Raji (cell line): ENCODE data around the gene G0S2.

Experiments used
- POLR2A ChIP-seq: IDR thresholded peaks from 2 replicates; pipeline ENCODE4 v1.6.1; 2011; ENCODE audit warnings: low read depth, low read length, control low read depth; ENCODE audit not compliant: insufficient read depth

G0S2 gene, protein sequence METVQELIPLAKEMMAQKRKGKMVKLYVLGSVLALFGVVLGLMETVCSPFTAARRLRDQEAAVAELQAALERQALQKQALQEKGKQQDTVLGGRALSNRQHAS

DNA sequence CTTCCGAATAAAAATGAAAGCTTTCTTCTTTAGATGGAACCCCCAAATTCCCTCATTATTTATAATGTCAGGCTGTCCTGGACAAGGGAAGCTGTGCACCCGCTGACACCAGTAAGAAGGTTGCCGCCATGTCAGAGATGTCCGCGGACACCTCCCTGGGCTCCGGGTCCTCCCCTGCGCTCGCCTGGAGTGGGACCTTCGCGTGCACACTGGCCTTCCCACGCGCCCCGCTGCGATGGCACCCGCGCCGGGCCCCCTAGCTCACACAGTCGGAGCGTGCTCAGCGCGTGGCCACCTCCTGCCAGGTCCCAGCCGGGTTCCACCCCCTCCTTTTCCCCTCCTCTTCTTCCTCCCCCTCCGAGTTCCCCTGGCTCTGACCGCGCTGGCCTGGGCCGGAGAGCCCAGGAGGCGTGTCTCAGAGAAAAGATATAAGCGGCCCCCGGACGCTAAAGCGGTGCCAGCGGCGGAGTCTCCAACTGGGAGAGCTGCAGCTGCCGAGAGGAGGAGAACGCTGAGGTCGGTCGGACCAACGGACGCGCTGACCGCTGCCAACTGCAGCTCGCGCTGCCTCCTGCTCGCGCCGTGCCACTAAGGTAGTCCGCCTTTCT, at the start of gene G0S2:
Gene G0S2 (plus strand): TSS at position 456 of the 608 bp plus-strand sequence. CDS start 273 bp downstream, outside the sequence.
- no peak for TF ChIP-seq POLR2A

DNA sequence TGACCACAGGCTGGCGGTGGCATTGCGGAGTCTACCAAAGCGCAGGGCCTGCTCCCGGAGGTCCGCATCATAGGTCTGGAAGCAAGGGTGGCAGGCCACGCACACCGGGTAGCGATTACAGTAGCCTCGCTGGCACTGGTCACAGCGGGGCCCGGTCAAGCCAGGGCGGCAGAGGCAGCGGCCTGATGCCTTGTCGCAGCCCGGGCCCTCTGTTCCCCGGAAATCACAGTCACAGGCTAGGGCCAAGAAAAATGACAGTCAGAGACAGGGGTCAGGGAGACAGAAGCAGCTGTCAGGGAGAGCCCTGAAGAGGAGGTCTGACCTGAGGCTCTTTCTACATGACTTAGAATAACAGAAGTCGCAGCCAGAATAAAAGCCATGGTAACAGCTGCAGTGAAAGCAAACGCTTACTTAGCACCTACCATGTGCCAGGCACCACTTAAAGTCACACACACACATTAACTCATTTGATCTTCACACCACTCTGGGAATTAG, 49.4 kb upstream of the G0S2 start:
- no peak for TF ChIP-seq POLR2A

GRCh38 chr1:209626346-209627026, 48.7 kb upstream of the G0S2 start:
- no peak for TF ChIP-seq POLR2A

- no peak for TF ChIP-seq POLR2A
Measured at GRCh38 chr1:209627027-209627731, 48.0 kb upstream of the G0S2 start.

DNA sequence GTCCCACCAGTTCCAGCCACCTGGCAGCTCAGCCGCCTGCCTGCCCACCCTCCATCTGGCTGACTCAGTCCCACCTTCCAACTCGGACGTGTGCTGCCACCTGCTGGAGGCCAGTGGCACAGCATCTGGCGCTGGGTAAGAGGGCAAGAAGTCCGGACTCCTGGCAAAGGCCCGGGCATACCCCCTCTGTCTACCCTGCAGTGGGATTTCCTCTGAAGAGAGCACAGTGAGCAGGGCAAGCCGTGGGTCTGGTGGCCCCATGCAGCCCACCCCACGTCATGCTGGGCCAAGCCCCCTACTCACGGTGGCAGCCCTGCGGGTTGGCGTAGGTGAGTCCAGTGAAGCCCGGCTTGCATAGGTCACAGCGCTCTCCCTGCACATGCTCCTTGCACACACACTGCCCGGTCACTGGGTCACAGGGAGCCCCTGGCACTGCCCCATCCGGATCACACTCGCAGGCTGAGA, 47.4 kb upstream of the G0S2 start:
- TF ChIP-seq POLR2A = no peak

- no peak for TF ChIP-seq POLR2A
Measured at GRCh38 chr1:209628618-209629299, 46.5 kb upstream of the G0S2 start.

DNA sequence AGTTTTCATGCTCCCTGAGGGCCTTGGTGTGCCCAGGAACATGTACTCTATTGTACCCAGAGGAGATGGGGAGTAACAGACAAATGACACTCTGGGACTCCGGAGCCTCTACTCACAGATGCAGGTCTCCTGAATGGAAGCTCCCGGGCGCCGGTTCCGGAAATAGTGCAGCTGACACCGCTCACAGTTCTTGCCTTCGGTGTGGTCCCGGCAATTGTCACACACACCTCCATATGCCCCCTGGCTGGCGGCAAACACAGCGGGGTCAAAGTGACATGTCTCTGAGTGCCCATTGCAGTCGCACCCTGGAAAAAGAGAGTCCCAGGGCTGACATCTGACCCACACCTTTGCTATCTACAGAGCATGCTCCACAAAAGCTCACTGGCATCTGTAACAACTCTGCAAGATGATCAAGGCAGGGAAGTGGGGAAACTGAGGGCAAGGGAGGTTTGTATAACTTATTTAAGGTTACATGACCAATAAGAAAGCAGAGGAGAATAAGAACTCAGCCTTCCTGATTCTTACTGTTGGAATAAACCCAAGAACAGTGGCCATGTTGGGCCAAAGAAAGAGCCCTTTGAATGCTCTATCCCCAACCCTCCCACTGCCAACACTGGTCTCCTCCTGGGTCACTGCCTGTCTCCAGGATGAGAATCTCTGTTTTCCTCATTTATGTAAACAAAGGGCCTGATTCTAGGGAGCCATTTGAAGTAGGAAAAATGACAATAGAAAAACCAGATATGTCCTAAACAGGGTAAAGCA, 45.4 kb upstream of the G0S2 start:
- TF ChIP-seq POLR2A = no peak

GRCh38 chr1:209630383-209631225, 44.6 kb upstream of the G0S2 start:
- TF ChIP-seq POLR2A = no peak

DNA sequence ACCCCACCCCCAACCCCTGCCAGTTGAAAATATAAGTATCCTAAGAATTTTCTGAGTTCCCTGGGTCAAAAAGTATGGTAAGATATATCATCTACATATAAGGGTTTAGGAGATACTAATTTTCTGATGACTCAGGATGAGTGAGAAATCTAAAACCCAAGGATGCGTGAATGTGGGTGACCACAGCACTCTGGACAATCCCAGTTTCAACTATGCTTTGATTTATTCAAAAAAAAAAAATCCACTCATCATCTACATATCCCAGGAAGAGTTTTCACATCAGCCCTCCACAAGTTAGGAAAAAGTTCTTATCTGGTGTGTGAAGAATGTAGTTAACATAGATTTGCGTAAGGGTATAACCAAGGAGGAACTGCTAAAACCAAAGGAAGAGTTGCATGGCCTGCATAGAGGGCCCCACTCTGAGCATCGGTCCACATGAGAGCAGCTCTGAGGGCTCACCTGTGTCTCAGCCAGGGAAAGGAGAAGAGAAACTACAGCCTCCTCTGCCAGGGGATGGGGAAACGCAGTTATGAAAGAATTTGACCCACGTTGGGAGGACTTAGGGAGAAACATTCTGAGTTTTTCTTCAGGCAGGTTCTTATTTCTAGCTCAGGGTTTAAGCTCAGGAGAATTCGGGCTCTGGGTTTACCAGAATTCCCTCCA, 41.7 kb upstream of the G0S2 start:
- TF ChIP-seq POLR2A = no peak

DNA sequence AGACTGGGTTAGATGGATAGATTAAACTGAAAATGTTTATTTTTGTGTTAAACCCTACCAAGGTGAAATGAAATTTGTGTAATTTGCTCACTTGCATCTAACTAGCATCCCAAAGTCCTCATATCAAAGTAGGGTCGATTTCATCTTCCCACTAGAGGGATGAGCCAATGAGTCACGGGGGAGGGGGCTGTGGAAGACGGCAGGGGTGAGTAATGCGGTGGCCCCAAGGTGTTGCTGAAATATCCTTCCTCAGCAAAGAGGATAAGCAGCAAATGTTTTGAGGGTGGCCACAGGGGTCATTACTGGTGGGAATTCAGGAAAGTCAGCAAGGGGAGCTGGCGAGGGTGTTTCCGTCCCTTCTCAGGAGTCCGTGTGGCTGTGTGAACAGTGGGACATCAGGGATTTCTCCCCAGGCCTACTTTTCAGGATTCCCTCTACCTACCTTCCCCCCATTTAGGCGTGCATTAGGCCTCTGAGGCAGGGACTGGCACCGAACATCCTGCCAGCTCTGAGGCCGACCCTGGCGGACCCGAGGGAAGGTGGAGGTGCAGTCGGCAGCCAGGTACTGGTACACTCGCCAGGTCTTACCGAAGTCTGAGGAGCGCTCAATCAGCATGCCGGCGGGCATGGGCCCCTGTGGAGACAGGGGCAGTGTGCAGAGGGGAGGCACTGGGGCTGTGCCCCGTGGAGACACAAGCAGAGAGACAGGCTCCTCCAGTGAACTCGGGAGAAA, 41.0 kb upstream of the G0S2 start:
- no peak for TF ChIP-seq POLR2A

DNA sequence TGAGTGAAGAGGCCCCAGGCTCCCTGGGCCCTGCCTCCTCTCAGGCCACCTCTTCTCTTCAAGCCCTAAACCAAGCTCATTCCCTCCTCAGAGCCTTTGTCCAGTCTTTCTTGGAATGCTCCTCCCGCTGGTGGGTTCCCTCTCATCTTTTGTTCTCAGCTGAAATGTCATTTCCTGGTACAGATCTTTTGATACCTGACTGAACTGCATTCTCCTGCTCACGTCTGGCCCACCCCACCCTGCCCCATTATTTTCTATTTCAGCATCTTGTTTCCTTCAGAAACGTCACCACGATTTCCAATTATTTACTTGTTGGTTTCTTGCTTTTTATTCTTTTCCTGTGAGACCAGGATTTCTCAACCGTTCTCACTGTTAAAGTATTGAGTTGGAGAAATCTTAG, 39.4 kb upstream of the G0S2 start:
- no peak for TF ChIP-seq POLR2A

- no peak for TF ChIP-seq POLR2A
Measured at GRCh38 chr1:209641832-209642172, 33.4 kb upstream of the G0S2 start.
